Common myeloid progenitor, CD34-positive (primary cell): ENCODE measurements around the gene ARMC12.

Source experiments
- CTCF ChIA-PET: fragments of 350-600 bp; sonication (Branson Sonifier 250); formaldehyde crosslinking; loops from one replicate; lab custom pipeline; 2021; ENCODE audit warnings: antibody characterized with exemption; lab: Charles Lee
- POLR2A ChIA-PET: fragments of 350-600 bp; sonication (Branson Sonifier 250); formaldehyde crosslinking; loops from one replicate; lab custom pipeline; 2021; ENCODE audit warnings: antibody characterized with exemption; lab: Charles Lee
- DNase-seq, 3 donors: peaks; one replicate each; pipeline versions ENCODE4 v3.0.0 to v3.0.0-alpha.2; 2013
- H3K27ac ChIP-seq, 2 experiments: 1 replicate in 1 of 2; 2 replicates in 1 of 2; pipeline ENCODE4 v1.7.0; 2013; ENCODE audit warnings: inconsistent platforms in 2 of 2, low read length in 2 of 2, mild to moderate bottlenecking in 2 of 2, low read depth in 1 of 2, moderate library complexity in 1 of 2; ENCODE audit not compliant: severe bottlenecking in 2 of 2, insufficient read depth in 1 of 2, poor library complexity in 1 of 2
- H3K27me3 ChIP-seq, 5 experiments: replicated peaks in 2 of 5; 1 replicate in 3 of 5; 2 replicates in 2 of 5; pipeline versions ENCODE4 v1.6.1 to v1.7.0; 2013; ENCODE audit warnings: low read length in 4 of 5, mild to moderate bottlenecking in 2 of 5, moderate library complexity in 2 of 5, inconsistent platforms in 1 of 5; ENCODE audit not compliant: insufficient read depth in 5 of 5, control insufficient read depth in 4 of 5
- H3K36me3 ChIP-seq, 4 experiments: 1 replicate in 2 of 4; 2 replicates in 2 of 4; pipeline versions ENCODE4 v1.6.1 to v1.7.0; 2013; ENCODE audit warnings: low read length in 3 of 4, control low read depth in 1 of 4, mild to moderate bottlenecking in 1 of 4; ENCODE audit not compliant: control insufficient read depth in 4 of 4, insufficient read depth in 4 of 4
- H3K4me1 ChIP-seq, 4 experiments: 1 replicate in 3 of 4; 2 replicates in 1 of 4; pipeline versions ENCODE4 v1.6.1 to v1.7.1; 2013; ENCODE audit warnings: low read length in 3 of 4, mild to moderate bottlenecking in 3 of 4, control low read depth in 1 of 4, inconsistent platforms in 1 of 4, moderate library complexity in 1 of 4; ENCODE audit not compliant: control insufficient read depth in 4 of 4, insufficient read depth in 4 of 4; ENCODE audit errors: control extremely low read depth in 1 of 4
- H3K4me3 ChIP-seq, 7 experiments: 1 replicate in 4 of 7; 2 replicates in 3 of 7; pipeline versions ENCODE4 v1.5.1 to v1.7.0; 2013; ENCODE audit warnings: mild to moderate bottlenecking in 7 of 7, low read length in 6 of 7, moderate library complexity in 6 of 7, inconsistent platforms in 2 of 7, low read depth in 2 of 7, control low read depth in 1 of 7; ENCODE audit not compliant: insufficient read depth in 4 of 7, control insufficient read depth in 1 of 7; ENCODE audit errors: extremely low read depth in 1 of 7
- H3K9me3 ChIP-seq, 5 experiments: 1 replicate in 4 of 5; 2 replicates in 1 of 5; pipeline versions ENCODE4 v1.6.1 to v1.7.1; 2013; ENCODE audit warnings: low read length in 4 of 5, mild to moderate bottlenecking in 2 of 5, inconsistent platforms in 1 of 5, low read depth in 1 of 5, moderate library complexity in 1 of 5; ENCODE audit not compliant: control insufficient read depth in 4 of 5, insufficient read depth in 2 of 5; ENCODE audit errors: control extremely low read depth in 1 of 5
- WGBS: methylation state at CpG from one replicate; pipeline ENCODE4 v1.1.5; 2013; ENCODE audit not compliant: insufficient coverage; 5-methylcytosine and 5-hydroxymethylcytosine counted together

The ARMC12 gene

DNA sequence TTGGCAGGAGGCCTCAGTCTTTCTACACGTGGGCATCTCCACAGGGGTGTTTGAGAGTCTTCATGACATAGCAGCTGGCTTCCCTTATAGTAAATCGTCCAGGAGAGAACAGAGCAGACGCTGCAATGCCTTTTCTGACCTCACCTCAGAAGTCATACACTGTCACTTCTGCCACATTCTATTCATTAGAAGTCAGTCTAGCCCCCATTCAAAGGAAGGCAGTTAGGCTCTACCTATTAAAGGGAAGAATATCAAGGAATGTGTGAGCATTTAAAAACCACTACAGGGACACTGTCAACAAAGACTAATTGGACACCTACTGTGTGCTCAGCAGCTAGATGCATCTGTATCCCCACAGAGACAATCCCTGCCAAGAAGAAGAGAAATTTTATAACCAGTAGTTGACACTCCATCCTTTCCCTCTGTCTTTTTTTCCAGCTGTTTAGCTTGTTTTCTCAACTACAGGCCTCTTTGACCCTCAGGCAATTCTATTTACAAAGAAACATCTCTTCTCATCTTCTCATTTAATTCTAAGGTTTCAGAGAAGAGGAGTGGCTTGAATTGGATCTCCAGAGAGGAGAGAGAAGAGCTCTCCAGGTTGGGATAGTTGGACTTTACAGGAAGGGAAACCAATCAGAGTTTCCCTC, 18.6 kb downstream of the ARMC12 start:
- 92% methylated on average over 3 of the region's 3 CpGs for WGBS
- peaks cover 0 to 10% (median 5%) of the 10 kb centered on the region in 4 experiments for H3K4me1 ChIP-seq
- no peak overlapping the region for H3K27ac ChIP-seq
- no peaks in the 10 kb centered on the region for H3K27me3 ChIP-seq
- no peak overlapping the region for H3K4me3 ChIP-seq
- POLR2A ChIA-PET: no interaction called here
- no peaks in the 10 kb centered on the region for H3K9me3 ChIP-seq
- CTCF ChIA-PET: interaction anchor here (0.6 to 1.0 kb wide), 2 partner anchors 14 to 859 kb away, joined by 3 read pairs; no protein-coding TSS in a partner anchor
- DNase-seq: no peak
- H3K36me3 ChIP-seq: no peaks in the 10 kb centered on the region

- Histone ChIP-seq H3K27ac (no peak overlapping the region), H3K27me3 (peaks cover 0 to 13% (median 0%) of the 10 kb centered on the region in 5 experiments), H3K4me1 (peaks cover 0 to 10% (median 5%) of the 10 kb centered on the region in 4 experiments), H3K4me3 (no peak overlapping the region), H3K36me3 (no peaks in the 10 kb centered on the region), H3K9me3 (no peaks in the 10 kb centered on the region)
- ChIA-PET CTCF (interaction anchor here (1.1 to 1.8 kb wide), 5 partner anchors 11 to 177 kb away, joined by 3 to 6 read pairs (median 6); partner anchors contain the start of gene ARMC12), POLR2A (no interaction called here)
- DNase-seq: peak; percentile 46 to 67 (median 62)
- 63% methylated on average over 2 of the region's 10 CpGs for WGBS
These were observed 20.8 kb downstream of the ARMC12 start for GRCh38 chr6:35757456-35758123.

DNA sequence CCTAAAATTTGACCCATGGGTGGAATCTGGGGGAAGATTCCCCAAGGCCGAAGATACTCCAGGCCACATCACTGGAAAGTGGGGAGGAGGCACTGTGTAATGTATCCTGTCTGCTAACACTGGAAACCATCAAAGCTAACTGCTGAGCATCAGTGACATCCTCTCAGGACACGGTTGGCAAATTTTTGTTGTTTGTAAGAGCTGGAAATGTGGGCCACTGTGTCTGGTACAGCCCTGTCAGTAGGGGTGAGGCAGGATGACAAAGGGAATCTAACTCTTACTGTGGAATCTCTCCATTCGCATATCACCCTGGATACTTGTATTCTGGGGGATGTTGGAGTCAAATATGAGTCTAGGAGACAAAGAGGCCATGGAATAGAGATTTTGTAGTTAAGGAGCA, 22.6 kb downstream of the ARMC12 start:
- Histone ChIP-seq H3K27me3 (peaks cover 5 to 31% (median 13%) of the 10 kb centered on the region in 5 experiments), H3K4me1 (peaks cover 0 to 10% (median 8%) of the 10 kb centered on the region in 4 experiments), H3K36me3 (no peaks in the 10 kb centered on the region), H3K4me3 (no peak overlapping the region), H3K27ac (no peak overlapping the region), H3K9me3 (no peaks in the 10 kb centered on the region)
- 100% methylated on average over 1 of the region's 3 CpGs for WGBS
- ChIA-PET CTCF (interaction anchor here (1.2 kb wide), 1 partner anchor 122 kb away, joined by 3 read pairs; no protein-coding TSS in a partner anchor), POLR2A (no interaction called here)
- no peak for DNase-seq

DNA sequence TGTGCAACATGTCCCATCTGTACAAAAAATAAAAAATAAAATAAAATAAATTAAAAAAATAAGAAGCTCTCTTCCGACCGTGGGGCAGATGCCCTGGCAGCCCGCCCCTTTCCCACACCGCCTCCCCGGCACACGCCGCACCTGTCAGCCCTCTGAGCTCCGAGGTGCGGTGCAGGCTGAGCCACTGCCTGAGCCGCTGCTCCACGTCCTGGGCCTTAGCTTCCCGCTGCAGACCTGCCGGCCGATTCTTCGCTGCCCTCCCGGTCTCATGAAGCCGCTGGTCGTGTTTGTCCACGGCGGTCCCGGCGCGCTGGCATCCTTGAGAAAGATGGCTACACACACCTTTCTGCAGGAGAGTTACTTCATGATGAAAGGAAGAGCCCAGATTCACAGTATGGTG, 28.9 kb downstream of the ARMC12 start:
- H3K4me1 ChIP-seq: peaks cover 0 to 7% (median 5%) of the 10 kb centered on the region in 4 experiments
- ChIA-PET CTCF (no interaction called here), POLR2A (no interaction called here)
- DNase-seq: no peak
- no peak overlapping the region for H3K27ac ChIP-seq
- H3K36me3 ChIP-seq: no peaks in the 10 kb centered on the region
- H3K27me3 ChIP-seq: peaks cover 5 to 36% (median 13%) of the 10 kb centered on the region in 5 experiments
- no peaks in the 10 kb centered on the region for H3K9me3 ChIP-seq
- WGBS: 89% methylated on average over 23 of the region's 23 CpGs
- no peak overlapping the region for H3K4me3 ChIP-seq

DNA sequence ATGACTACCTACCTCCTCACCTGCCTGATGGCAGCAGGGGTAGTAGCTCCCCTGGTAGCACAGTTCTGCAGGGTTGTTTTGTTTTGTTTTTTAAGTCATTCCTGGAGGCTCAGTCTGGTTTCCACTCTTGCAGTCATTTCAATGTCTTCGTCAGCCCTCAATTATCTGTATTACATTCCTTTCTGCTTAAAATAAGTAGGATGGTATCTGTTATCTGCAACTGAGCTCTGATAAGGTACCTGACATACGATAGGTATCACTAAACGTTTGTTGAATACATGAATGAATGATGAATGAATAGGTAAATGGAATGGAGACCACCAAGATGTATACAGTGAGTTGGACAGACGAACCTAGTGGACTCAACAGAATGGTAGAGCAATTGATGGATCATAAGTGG, 32.4 kb downstream of the ARMC12 start:
- ChIA-PET POLR2A (no interaction called here), CTCF (interaction anchor here (1.4 kb wide), 1 partner anchor 14 kb away, joined by 3 read pairs; no protein-coding TSS in a partner anchor)
- no peaks in the 10 kb centered on the region for H3K36me3 ChIP-seq
- no peaks in the 10 kb centered on the region for H3K9me3 ChIP-seq
- H3K4me3 ChIP-seq: no peak overlapping the region
- H3K27me3 ChIP-seq: peaks cover 0 to 8% (median 0%) of the 10 kb centered on the region in 5 experiments
- peaks cover 0 to 18% (median 14%) of the 10 kb centered on the region in 4 experiments for H3K4me1 ChIP-seq
- 95% methylated on average over 3 of the region's 4 CpGs for WGBS
- no peak for DNase-seq
- no peak overlapping the region for H3K27ac ChIP-seq

DNA sequence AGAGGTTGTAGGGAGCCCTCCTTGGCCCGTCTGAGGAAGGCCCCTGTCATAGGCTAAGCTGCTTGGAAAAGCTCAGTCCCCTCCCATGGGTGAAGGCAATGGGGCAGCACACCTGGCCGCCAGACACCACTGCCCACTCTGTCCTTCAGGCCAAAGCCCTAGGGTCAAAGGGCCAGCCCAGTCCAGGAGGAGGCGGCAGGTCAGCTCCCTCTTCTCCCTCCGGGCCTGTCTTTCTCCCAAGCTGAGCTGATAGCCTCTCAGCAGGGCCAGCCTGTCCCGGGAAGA, 34.5 kb downstream of the ARMC12 start:
- Histone ChIP-seq H3K36me3 (no peaks in the 10 kb centered on the region), H3K9me3 (no peaks in the 10 kb centered on the region), H3K4me3 (no peak overlapping the region), H3K27me3 (peaks cover 0 to 5% (median 0%) of the 10 kb centered on the region in 5 experiments), H3K27ac (no peak overlapping the region), H3K4me1 (peaks cover 0 to 22% (median 15%) of the 10 kb centered on the region in 4 experiments)
- 89% methylated on average over 1 of the region's 5 CpGs for WGBS
- no peak for DNase-seq
- CTCF ChIA-PET: interaction anchor here (0.5 to 1.6 kb wide), 2 partner anchors 13 to 1398 kb away, joined by 3 to 6 read pairs; no protein-coding TSS in a partner anchor
- POLR2A ChIA-PET: no interaction called here
